GM21390 (cell line): Measurements from ENCODE around the gene NCAPH2.

Experiments used
- ATAC-seq: cut with Tn5 transposase; IDR thresholded peaks from one replicate; pipeline ENCODE4 v1.9.1; 2021; ENCODE audit not compliant: unreplicated experiment

NCAPH2 gene

DNA sequence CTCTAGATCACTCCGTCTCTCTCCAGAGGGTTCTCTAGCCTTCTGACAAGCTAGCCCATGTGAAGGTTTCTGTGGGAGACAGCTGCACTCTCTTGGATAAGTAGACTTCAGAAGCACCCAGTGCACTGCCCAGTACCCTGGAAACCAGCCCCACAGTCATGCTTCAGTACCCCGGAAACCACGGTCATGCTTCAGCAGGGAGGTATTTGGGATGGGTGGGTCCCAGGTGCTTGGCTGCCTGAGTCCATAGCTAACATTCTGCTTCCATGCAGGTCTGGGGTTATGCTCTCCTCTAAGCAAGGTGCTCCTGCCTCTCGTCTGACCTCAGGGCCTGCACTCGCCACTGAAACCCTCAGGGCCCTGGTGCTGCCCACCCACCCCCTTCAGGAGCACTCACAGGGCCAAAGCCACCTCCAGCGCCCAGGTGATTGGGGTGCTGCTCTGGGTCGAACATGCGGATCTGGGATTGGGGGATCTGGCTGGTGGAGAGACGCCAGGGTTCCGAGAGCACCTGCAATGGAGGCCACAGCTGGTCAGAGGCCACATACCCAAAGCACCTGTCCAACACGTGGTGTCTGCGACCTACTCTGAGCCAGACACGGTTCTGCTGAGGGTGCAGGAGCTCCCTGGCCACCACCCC, 62.0 kb downstream of the NCAPH2 start:
- ATAC-seq: no peak

GRCh38 chr22:50570861-50571260, 62.8 kb downstream of the NCAPH2 start:
- ATAC-seq: no peak

DNA sequence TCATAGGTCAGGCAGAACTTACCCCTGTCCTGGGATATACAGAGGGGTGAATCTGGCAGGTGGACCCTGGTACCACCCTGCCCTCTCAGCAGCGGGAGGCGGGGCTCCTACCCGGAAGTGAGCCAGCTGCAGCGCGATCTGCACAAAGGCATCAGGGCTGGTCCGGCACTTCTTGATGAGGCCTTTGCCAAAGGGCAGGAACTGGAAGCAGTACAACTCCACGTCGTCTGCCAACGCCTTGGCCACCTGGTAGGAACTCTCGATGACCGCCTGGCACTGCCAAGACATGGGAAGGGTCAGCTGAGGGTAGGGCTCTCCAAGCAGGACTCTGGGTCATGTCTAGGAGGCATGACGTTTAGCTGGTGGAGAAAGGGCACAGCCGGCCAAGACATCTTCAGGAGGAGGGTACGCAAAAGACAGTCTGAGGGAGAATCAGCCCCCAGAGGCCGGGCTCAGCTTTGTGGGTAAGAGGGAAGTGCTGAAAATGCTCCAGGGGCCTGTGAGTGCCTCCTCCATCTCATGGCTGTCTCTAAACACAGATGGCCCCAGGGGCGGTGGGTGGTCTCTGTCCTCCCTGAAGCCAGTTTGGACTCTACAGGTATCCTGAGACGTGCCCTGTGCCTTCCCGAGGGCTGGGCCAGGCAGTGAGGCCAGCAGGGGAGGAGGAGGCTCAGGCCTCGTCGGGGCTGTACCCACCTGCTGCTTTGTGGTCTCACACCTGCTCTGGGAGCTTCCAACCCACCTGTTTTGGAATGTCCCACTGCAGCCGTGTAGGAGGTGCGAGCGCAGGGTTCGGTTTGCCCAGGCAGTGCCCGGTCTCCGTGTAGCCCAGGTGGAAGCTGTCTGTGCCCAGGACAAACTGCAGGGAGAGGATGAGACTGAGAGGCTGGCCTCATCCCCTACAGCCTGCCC, 63.5 kb downstream of the NCAPH2 start:
- no peak for ATAC-seq

DNA sequence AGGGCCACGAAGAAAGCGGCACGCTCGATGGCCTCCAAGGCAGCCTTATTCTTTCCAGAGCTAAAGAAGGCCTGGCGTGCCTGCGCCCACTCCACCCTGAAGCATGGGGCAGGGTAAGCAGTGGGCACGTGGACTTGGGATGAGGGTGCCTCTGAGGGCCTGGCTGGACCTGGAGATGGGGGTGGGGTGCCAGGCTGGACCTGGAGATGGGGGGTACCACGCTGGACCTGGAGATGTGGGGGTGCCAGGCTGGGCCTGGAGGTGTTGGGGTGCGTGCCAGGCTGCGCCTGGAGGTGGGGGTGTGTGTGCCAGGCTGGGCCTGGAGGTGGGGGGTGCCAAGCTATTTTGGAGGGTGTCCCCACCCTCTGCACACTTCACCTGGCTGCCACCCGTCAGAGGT, 64.9 kb downstream of the NCAPH2 start:
- ATAC-seq: no peak

GRCh38 chr22:50573491-50574382, 65.7 kb downstream of the NCAPH2 start:
- ATAC-seq: no peak

DNA sequence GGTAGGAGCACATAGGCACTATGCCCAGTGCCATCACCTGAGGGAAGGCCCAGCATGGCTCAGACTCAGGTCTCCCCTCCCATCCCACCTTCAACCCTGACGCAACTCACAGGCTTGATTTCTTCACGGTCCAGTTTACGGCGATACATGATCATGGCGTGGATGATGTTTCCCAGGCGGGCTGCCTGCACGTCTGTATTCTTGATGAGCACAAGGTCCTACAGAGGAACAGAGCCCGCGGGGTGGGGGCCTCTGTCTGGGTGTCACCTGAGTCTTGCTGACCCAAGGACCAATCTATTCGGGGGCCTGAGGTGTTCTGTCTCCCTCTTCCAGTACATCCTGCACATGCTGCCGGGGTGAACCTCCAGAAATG, 66.3 kb downstream of the NCAPH2 start:
- no peak for ATAC-seq
